ENCODE measurements around the gene UXT. TPM values are rescaled to one million over a fixed set of nuclear protein-coding genes. Genes with fewer than 3 reads are reported as not detected.

UXT gene
- total and polyA plus RNA-seq, 9 of the 15 experiments (the other 6 are each of a cell fraction or from before 2014, with no cell fraction given), result 141 to 300 (median 204) TPM

- TF ChIP-seq, protein P1, sequence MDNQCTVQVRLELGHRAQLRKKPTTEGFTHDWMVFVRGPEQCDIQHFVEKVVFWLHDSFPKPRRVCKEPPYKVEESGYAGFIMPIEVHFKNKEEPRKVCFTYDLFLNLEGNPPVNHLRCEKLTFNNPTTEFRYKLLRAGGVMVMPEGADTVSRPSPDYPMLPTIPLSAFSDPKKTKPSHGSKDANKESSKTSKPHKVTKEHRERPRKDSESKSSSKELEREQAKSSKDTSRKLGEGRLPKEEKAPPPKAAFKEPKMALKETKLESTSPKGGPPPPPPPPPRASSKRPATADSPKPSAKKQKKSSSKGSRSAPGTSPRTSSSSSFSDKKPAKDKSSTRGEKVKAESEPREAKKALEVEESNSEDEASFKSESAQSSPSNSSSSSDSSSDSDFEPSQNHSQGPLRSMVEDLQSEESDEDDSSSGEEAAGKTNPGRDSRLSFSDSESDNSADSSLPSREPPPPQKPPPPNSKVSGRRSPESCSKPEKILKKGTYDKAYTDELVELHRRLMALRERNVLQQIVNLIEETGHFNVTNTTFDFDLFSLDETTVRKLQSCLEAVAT (IDR thresholded peaks at IDR 0.05), result peak; percentile 15 to 63; a peak in 2 of 4 replicates
- TF ChIP-seq NRF1 (conservative IDR thresholded peaks at IDR 0.05 in 1 of 2, IDR thresholded peaks at IDR 0.05 in 1 of 2), result no peak; a peak in 1 of 4 replicates
- TF ChIP-seq, protein P2, sequence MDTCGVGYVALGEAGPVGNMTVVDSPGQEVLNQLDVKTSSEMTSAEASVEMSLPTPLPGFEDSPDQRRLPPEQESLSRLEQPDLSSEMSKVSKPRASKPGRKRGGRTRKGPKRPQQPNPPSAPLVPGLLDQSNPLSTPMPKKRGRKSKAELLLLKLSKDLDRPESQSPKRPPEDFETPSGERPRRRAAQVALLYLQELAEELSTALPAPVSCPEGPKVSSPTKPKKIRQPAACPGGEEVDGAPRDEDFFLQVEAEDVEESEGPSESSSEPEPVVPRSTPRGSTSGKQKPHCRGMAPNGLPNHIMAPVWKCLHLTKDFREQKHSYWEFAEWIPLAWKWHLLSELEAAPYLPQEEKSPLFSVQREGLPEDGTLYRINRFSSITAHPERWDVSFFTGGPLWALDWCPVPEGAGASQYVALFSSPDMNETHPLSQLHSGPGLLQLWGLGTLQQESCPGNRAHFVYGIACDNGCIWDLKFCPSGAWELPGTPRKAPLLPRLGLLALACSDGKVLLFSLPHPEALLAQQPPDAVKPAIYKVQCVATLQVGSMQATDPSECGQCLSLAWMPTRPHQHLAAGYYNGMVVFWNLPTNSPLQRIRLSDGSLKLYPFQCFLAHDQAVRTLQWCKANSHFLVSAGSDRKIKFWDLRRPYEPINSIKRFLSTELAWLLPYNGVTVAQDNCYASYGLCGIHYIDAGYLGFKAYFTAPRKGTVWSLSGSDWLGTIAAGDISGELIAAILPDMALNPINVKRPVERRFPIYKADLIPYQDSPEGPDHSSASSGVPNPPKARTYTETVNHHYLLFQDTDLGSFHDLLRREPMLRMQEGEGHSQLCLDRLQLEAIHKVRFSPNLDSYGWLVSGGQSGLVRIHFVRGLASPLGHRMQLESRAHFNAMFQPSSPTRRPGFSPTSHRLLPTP (IDR thresholded peaks at IDR 0.05; ENCODE audit: borderline replicate concordance, extremely low read depth, insufficient read length), result no peak
- TF ChIP-seq HDAC3 (IDR thresholded peaks at IDR 0.05; ENCODE audit: borderline replicate concordance, partially characterized antibody), result no peak
- TF ChIP-seq KLF13 (tag; IDR thresholded peaks at IDR 0.05; ENCODE audit: borderline replicate concordance, low read depth), result peak; percentile 76; the same call in 1 of the 2 replicates
- no peak for TF ChIP-seq ETV6 (IDR thresholded peaks at IDR 0.05; ENCODE audit: borderline replicate concordance in 1 of 2, low read depth in 2 of 2, low read length in 1 of 2)
- no peak for TF ChIP-seq ETV6 (CRISPR knock-in tag; IDR thresholded peaks at IDR 0.05; ENCODE audit: borderline replicate concordance)
- TF ChIP-seq TAF9B (IDR thresholded peaks at IDR 0.05; ENCODE audit: partially characterized antibody), result peak; percentile 86
- TF ChIP-seq HMGXB4 (CRISPR knock-in tag; IDR thresholded peaks at IDR 0.05), result no peak
- TF ChIP-seq, protein P3, sequence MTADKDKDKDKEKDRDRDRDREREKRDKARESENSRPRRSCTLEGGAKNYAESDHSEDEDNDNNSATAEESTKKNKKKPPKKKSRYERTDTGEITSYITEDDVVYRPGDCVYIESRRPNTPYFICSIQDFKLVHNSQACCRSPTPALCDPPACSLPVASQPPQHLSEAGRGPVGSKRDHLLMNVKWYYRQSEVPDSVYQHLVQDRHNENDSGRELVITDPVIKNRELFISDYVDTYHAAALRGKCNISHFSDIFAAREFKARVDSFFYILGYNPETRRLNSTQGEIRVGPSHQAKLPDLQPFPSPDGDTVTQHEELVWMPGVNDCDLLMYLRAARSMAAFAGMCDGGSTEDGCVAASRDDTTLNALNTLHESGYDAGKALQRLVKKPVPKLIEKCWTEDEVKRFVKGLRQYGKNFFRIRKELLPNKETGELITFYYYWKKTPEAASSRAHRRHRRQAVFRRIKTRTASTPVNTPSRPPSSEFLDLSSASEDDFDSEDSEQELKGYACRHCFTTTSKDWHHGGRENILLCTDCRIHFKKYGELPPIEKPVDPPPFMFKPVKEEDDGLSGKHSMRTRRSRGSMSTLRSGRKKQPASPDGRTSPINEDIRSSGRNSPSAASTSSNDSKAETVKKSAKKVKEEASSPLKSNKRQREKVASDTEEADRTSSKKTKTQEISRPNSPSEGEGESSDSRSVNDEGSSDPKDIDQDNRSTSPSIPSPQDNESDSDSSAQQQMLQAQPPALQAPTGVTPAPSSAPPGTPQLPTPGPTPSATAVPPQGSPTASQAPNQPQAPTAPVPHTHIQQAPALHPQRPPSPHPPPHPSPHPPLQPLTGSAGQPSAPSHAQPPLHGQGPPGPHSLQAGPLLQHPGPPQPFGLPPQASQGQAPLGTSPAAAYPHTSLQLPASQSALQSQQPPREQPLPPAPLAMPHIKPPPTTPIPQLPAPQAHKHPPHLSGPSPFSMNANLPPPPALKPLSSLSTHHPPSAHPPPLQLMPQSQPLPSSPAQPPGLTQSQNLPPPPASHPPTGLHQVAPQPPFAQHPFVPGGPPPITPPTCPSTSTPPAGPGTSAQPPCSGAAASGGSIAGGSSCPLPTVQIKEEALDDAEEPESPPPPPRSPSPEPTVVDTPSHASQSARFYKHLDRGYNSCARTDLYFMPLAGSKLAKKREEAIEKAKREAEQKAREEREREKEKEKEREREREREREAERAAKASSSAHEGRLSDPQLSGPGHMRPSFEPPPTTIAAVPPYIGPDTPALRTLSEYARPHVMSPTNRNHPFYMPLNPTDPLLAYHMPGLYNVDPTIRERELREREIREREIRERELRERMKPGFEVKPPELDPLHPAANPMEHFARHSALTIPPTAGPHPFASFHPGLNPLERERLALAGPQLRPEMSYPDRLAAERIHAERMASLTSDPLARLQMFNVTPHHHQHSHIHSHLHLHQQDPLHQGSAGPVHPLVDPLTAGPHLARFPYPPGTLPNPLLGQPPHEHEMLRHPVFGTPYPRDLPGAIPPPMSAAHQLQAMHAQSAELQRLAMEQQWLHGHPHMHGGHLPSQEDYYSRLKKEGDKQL (CRISPR knock-in tag; IDR thresholded peaks at IDR 0.05; ENCODE audit: borderline replicate concordance), result no peak
Observed at GRCh38 chrX:47658684-47659420, at the start of gene UXT (continued).
